Mesenchymal stem cell (in vitro differentiated cells and primary cell): ENCODE measurements around the gene PITPNC1.

Experiments
- DNase-seq: peaks from one replicate; pipeline ENCODE4 v3.0.0-alpha.2; 2013
- H2AFZ ChIP-seq: one replicate; pipeline ENCODE4 v1.6.1; 2013; ENCODE audit warnings: low read depth, mild to moderate bottlenecking, control low read depth, inconsistent platforms, low read length, moderate library complexity
- H2AK5ac ChIP-seq: 2 replicates; pipeline ENCODE4 v1.6.1; 2013; ENCODE audit warnings: low read length, moderate library complexity, mild to moderate bottlenecking, inconsistent platforms; ENCODE audit not compliant: severe bottlenecking
- H2BK120ac ChIP-seq: one replicate; pipeline ENCODE4 v1.6.1; 2013; ENCODE audit warnings: low read depth, mild to moderate bottlenecking, inconsistent platforms, low read length, moderate library complexity
- H2BK12ac ChIP-seq, 2 experiments: one replicate each; pipeline ENCODE4 v1.6.1; 2013; ENCODE audit warnings: inconsistent platforms in 2 of 2, low read length in 2 of 2, mild to moderate bottlenecking in 2 of 2, moderate library complexity in 2 of 2, control low read depth in 1 of 2
- H2BK15ac ChIP-seq: one replicate; pipeline ENCODE4 v1.6.1; 2013; ENCODE audit warnings: mild to moderate bottlenecking, low read depth, inconsistent platforms; ENCODE audit not compliant: poor library complexity, severe bottlenecking
- H2BK5ac ChIP-seq: 2 replicates; pipeline ENCODE4 v1.6.1; 2013; ENCODE audit warnings: low read depth, mild to moderate bottlenecking, low read length, control low read depth, inconsistent platforms; ENCODE audit not compliant: poor library complexity, severe bottlenecking
- H3K14ac ChIP-seq, 2 experiments: one replicate each; pipeline ENCODE4 v1.6.1; 2013; ENCODE audit warnings: inconsistent platforms in 2 of 2, low read length in 2 of 2, control low read depth in 1 of 2, mild to moderate bottlenecking in 1 of 2, moderate library complexity in 1 of 2
- H3K18ac ChIP-seq, 2 experiments: one replicate each; pipeline ENCODE4 v1.6.1; 2013; ENCODE audit warnings: inconsistent platforms in 2 of 2, low read length in 2 of 2, control low read depth in 1 of 2, low read depth in 1 of 2, mild to moderate bottlenecking in 1 of 2
- H3K23ac ChIP-seq, 2 experiments: one replicate each; pipeline ENCODE4 v1.6.1; 2013; ENCODE audit warnings: inconsistent platforms in 2 of 2, low read length in 2 of 2, mild to moderate bottlenecking in 2 of 2, moderate library complexity in 2 of 2, control low read depth in 1 of 2
- H3K27ac ChIP-seq: 2 replicates; pipeline ENCODE4 v1.5.1; 2013; ENCODE audit warnings: mild to moderate bottlenecking, moderate library complexity, low read length, control low read depth, inconsistent platforms; ENCODE audit not compliant: poor library complexity, severe bottlenecking
- H3K27me3 ChIP-seq, 2 experiments: 2 replicates each; pipeline versions ENCODE4 v1.6.1 to v1.7.0; 2013; ENCODE audit warnings: low read length in 2 of 2, mild to moderate bottlenecking in 2 of 2, moderate library complexity in 2 of 2, control low read depth in 1 of 2, inconsistent platforms in 1 of 2; ENCODE audit not compliant: control insufficient read depth in 1 of 2, insufficient read depth in 1 of 2
- H3K36me3 ChIP-seq, 2 experiments: 2 replicates each; pipeline versions ENCODE4 v1.6.1 to v1.7.0; 2013; ENCODE audit warnings: low read length in 2 of 2, control low read depth in 1 of 2, inconsistent platforms in 1 of 2, low read depth in 1 of 2, mild to moderate bottlenecking in 1 of 2; ENCODE audit not compliant: insufficient read depth in 2 of 2, control insufficient read depth in 1 of 2
- H3K4ac ChIP-seq, 2 experiments: one replicate each; pipeline ENCODE4 v1.6.1; 2013; ENCODE audit warnings: inconsistent platforms in 2 of 2, low read length in 2 of 2, mild to moderate bottlenecking in 2 of 2, moderate library complexity in 2 of 2, control low read depth in 1 of 2, low read depth in 1 of 2
- H3K4me1 ChIP-seq: 2 replicates; pipeline ENCODE4 v1.6.1; 2013; ENCODE audit warnings: low read depth, low read length, control low read depth; ENCODE audit not compliant: control insufficient read depth, insufficient read depth
- H3K4me2 ChIP-seq: 2 replicates; pipeline ENCODE4 v1.6.1; 2013; ENCODE audit warnings: low read length, mild to moderate bottlenecking, inconsistent platforms; ENCODE audit not compliant: poor library complexity, severe bottlenecking
- H3K4me3 ChIP-seq, 2 experiments: 2 replicates each; pipeline versions ENCODE4 v1.5.1 to v1.7.0; 2013; ENCODE audit warnings: low read length in 2 of 2, mild to moderate bottlenecking in 2 of 2, control low read depth in 1 of 2, low read depth in 1 of 2; ENCODE audit not compliant: insufficient read depth in 1 of 2
- H3K79me1 ChIP-seq: replicated peaks from 2 replicates; pipeline ENCODE4 v1.6.1; 2013; ENCODE audit warnings: mild to moderate bottlenecking, control low read depth, low read length, inconsistent platforms; ENCODE audit not compliant: poor library complexity, severe bottlenecking
- H3K9ac ChIP-seq: 2 replicates; pipeline ENCODE4 v1.7.0; 2013; ENCODE audit warnings: mild to moderate bottlenecking, low read length, moderate library complexity
- H3K9me3 ChIP-seq: 2 replicates; pipeline ENCODE4 v1.7.0; 2013; ENCODE audit warnings: mild to moderate bottlenecking, low read length; ENCODE audit not compliant: control insufficient read depth
- H4K8ac ChIP-seq: one replicate; pipeline ENCODE4 v1.6.1; 2013; ENCODE audit warnings: inconsistent platforms, mild to moderate bottlenecking, low read length, moderate library complexity
- H4K91ac ChIP-seq: one replicate; pipeline ENCODE4 v1.6.1; 2013; ENCODE audit warnings: mild to moderate bottlenecking, low read length, inconsistent platforms
- WGBS: methylation state at CpG from one replicate; pipeline ENCODE4 v1.1.7; 2013; ENCODE audit warnings: mixed read lengths; 5-methylcytosine and 5-hydroxymethylcytosine counted together

Gene PITPNC1

GRCh38 chr17:67364847-67365737 lies 12.0 kb upstream of the PITPNC1 start:
- Histone ChIP-seq H3K4me1 (peaks cover 9% of the 10 kb centered on the region), H3K4ac (peak overlapping the region in 1 of 2 experiments; percentile 13), H2BK15ac (no peak overlapping the region), H3K9ac (peak overlapping the region; percentile 98), H2BK5ac (no peak overlapping the region), H2AK5ac (no peak overlapping the region), H3K18ac (no peak overlapping the region), H3K14ac (no peak overlapping the region), H3K27ac (peak overlapping the region; percentile 71), H2BK12ac (no peak overlapping the region), H2AFZ (no peak overlapping the region), H3K79me1 (no peaks in the 10 kb centered on the region), H3K9me3 (no peaks in the 10 kb centered on the region), H4K91ac (no peak overlapping the region), H3K4me2 (peak overlapping the region; percentile 78), H2BK120ac (no peak overlapping the region), H3K4me3 (peak overlapping the region in 1 of 2 experiments; percentile 93), H4K8ac (no peak overlapping the region), H3K27me3 (no peaks in the 10 kb centered on the region), H3K23ac (no peak overlapping the region), H3K36me3 (peaks cover 2 to 22% of the 10 kb centered on the region in 2 experiments)
- WGBS = 89% methylated on average over 26 of the region's 26 CpGs
- DNase-seq = no peak

- Histone ChIP-seq H4K8ac (no peak overlapping the region), H3K9ac (peak overlapping the region; percentile 98), H3K14ac (peak overlapping the region in 1 of 2 experiments; percentile 7), H3K4me1 (peaks cover 7% of the 10 kb centered on the region), H2AFZ (no peak overlapping the region), H3K18ac (peak overlapping the region; percentile 78 to 100), H2BK120ac (no peak overlapping the region), H3K4me3 (peak overlapping the region; percentile 93 to 99), H3K4me2 (peak overlapping the region; percentile 78), H4K91ac (no peak overlapping the region), H3K23ac (peak overlapping the region in 1 of 2 experiments; percentile 98), H3K36me3 (peaks cover 0 to 15% of the 10 kb centered on the region in 2 experiments), H2AK5ac (no peak overlapping the region), H2BK12ac (no peak overlapping the region), H2BK15ac (no peak overlapping the region), H3K79me1 (no peaks in the 10 kb centered on the region), H3K4ac (peak overlapping the region; percentile 42 to 98), H3K9me3 (no peaks in the 10 kb centered on the region), H3K27me3 (no peaks in the 10 kb centered on the region), H2BK5ac (no peak overlapping the region), H3K27ac (peak overlapping the region; percentile 71)
- peak; percentile 84 for DNase-seq
- under 1% methylated on average over 8 of the region's 11 CpGs for WGBS
These were observed 11.3 kb upstream of the PITPNC1 start for GRCh38 chr17:67365738-67366192.

GRCh38 chr17:67366193-67367157 lies 10.6 kb upstream of the PITPNC1 start, which contains the start of gene PSMD12:
PSMD12 (minus strand) TSS chr17:67366577; CDS start chr17:67366519, 58 bp downstream.
- H2AFZ ChIP-seq = peak within 1 kb of the TSS; percentile 97
- H2AK5ac ChIP-seq = no peak within 1 kb of the TSS
- peak within 1 kb of the TSS; percentile 42 to 98 for H3K4ac ChIP-seq
- H3K27me3 ChIP-seq = no peaks in the 10 kb centered on the region
- peaks cover 7% of the 10 kb centered on the region for H3K4me1 ChIP-seq
- DNase-seq = peak; percentile 91
- H3K4me2 ChIP-seq = peak within 1 kb of the TSS; percentile 78
- H3K9ac ChIP-seq = peak within 1 kb of the TSS; percentile 98
- peak within 1 kb of the TSS; percentile 78 to 100 for H3K18ac ChIP-seq
- H2BK15ac ChIP-seq = no peak within 1 kb of the TSS
- H3K9me3 ChIP-seq = no peaks in the 10 kb centered on the region
- peak within 1 kb of the TSS in 1 of 2 experiments; percentile 64 for H2BK12ac ChIP-seq
- H4K91ac ChIP-seq = peak within 1 kb of the TSS; percentile 97
- H3K4me3 ChIP-seq = peak within 1 kb of the TSS; percentile 93 to 99
- no peaks in the 10 kb centered on the region for H3K79me1 ChIP-seq
- H3K23ac ChIP-seq = peak within 1 kb of the TSS in 1 of 2 experiments; percentile 98
- peak within 1 kb of the TSS; percentile 71 for H3K27ac ChIP-seq
- WGBS = 2% methylated on average over 51 of the region's 55 CpGs
- peak within 1 kb of the TSS in 1 of 2 experiments; percentile 100 for H3K14ac ChIP-seq
- peaks cover 0 to 12% of the 10 kb centered on the region in 2 experiments for H3K36me3 ChIP-seq
- H4K8ac ChIP-seq = peak within 1 kb of the TSS; percentile 99
- peak within 1 kb of the TSS; percentile 65 for H2BK120ac ChIP-seq
- H2BK5ac ChIP-seq = peak within 1 kb of the TSS; percentile 49
